K562 (cell line): Measurements from ENCODE around the gene CITED1. TPM values are rescaled to one million over a fixed set of nuclear protein-coding genes. Genes with fewer than 3 reads are reported as not detected.

Experiments
- ATAC-seq: fragments of 200-7000 bp; cut with Tn5 transposase; 3 replicates; pipeline ENCODE4 v1.9.1; 2020; ENCODE audit warnings: moderate library complexity
- BruUV-seq: library from RNA; stranded (reverse); fragments of 400-500 nt; replicated peaks from 2 replicates; lab custom pipeline; 2021; lab: Mats Ljungman, UMichigan
- CTCF ChIA-PET: fragments of 300-600 bp; formaldehyde crosslinking; extraction: SDS; loops from one replicate; lab custom pipeline; 2021; ENCODE audit warnings: low intra/inter-chr PET ratio; lab: Yijun Ruan, JAX
- POLR2A ChIA-PET: fragments of 300-600, 350-650 bp; sonication (Branson Sonifier 250); formaldehyde crosslinking; extraction: SDS; loops from one replicate; lab custom pipeline; 2021; ENCODE audit warnings: antibody characterized with exemption, inconsistent platforms; lab: Yijun Ruan, JAX
- DNase-seq, 4 experiments: peaks; one replicate each; pipeline versions ENCODE4 v3.0.0 to v3.0.0-alpha.2; 2011 to 2018; ENCODE audit warnings: low spot score in 3 of 4, mixed read lengths in 3 of 4; ENCODE audit errors: extremely low read depth in 1 of 4
- FAIRE-seq: peaks from 2 replicates; lab custom pipeline; 2011; peaks lifted over from hg19 to GRCh38; lab: Jason Lieb, UNC
- H2AFZ ChIP-seq: 2 replicates; pipeline ENCODE4 v1.6.0; 2011; ENCODE audit warnings: low read depth, low read length, control low read depth, inconsistent platforms
- H3K27ac ChIP-seq: fragments of 200-600 bp; 3 replicates; pipeline ENCODE4 v1.8.0; 2011; ENCODE audit warnings: low read depth, mild to moderate bottlenecking, control low read depth, inconsistent platforms, low read length, moderate library complexity, mixed read lengths; ENCODE audit errors: extremely low read depth
- H3K27me3 ChIP-seq, 2 experiments: fragments of 300-600 bp in 1 of 2; 2 replicates in 1 of 2; 3 replicates in 1 of 2; pipeline versions ENCODE4 v1.6.0 to v1.8.0; 2011; ENCODE audit warnings: inconsistent platforms in 2 of 2, low read length in 2 of 2, mild to moderate bottlenecking in 1 of 2, mixed read lengths in 1 of 2, moderate library complexity in 1 of 2; ENCODE audit not compliant: control insufficient read depth in 2 of 2, insufficient read depth in 2 of 2
- H3K36me3 ChIP-seq: fragments of 300-600 bp; 3 replicates; pipeline ENCODE4 v1.8.0; 2011; ENCODE audit warnings: mild to moderate bottlenecking, low read length, inconsistent platforms; ENCODE audit not compliant: control insufficient read depth, insufficient read depth
- H3K4me1 ChIP-seq, 2 experiments: fragments of 200-600 bp in 1 of 2; replicated peaks in 1 of 2; 2 replicates in 1 of 2; 3 replicates in 1 of 2; pipeline versions ENCODE4 v1.5.1 to v1.8.0; 2011; ENCODE audit warnings: inconsistent platforms in 2 of 2, low read length in 2 of 2, mild to moderate bottlenecking in 1 of 2, mixed read lengths in 1 of 2, moderate library complexity in 1 of 2; ENCODE audit not compliant: control insufficient read depth in 2 of 2, insufficient read depth in 2 of 2
- H3K4me2 ChIP-seq: 2 replicates; pipeline ENCODE4 v1.6.1; 2011; ENCODE audit warnings: low read length, control low read depth, inconsistent platforms, mixed read lengths; ENCODE audit not compliant: insufficient read depth
- H3K4me3 ChIP-seq: fragments of 200-600 bp; sonication (generic), shearing (Covaris generic); 2 replicates; pipeline ENCODE4 v1.5.1; 2016; ENCODE audit warnings: control low read depth, inconsistent platforms
- H3K79me2 ChIP-seq: fragments of 200-600 bp; 3 replicates; pipeline ENCODE4 v1.8.0; 2011; ENCODE audit warnings: low read length, inconsistent platforms; ENCODE audit not compliant: control insufficient read depth, insufficient read depth
- H3K9ac ChIP-seq, 2 experiments: 2 replicates each; pipeline versions ENCODE4 v1.6.0 to v1.6.1; 2011; ENCODE audit warnings: low read depth in 2 of 2, low read length in 2 of 2, control low read depth in 1 of 2, inconsistent platforms in 1 of 2, mild to moderate bottlenecking in 1 of 2, mixed read lengths in 1 of 2; ENCODE audit not compliant: insufficient read depth in 1 of 2
- H3K9me1 ChIP-seq: one replicate; pipeline ENCODE4 v1.6.0; 2011; ENCODE audit warnings: inconsistent platforms, mild to moderate bottlenecking, low read length, moderate library complexity; ENCODE audit not compliant: control insufficient read depth, insufficient read depth
- H3K9me3 ChIP-seq: replicated peaks from 2 replicates; pipeline ENCODE4 v1.5.1; 2011; ENCODE audit warnings: low read depth, low read length, inconsistent platforms; ENCODE audit not compliant: control insufficient read depth, insufficient read depth
- H4K20me1 ChIP-seq: replicated peaks from 2 replicates; pipeline ENCODE4 v1.6.1; 2011; ENCODE audit warnings: low read length, inconsistent platforms, mixed read lengths; ENCODE audit not compliant: control insufficient read depth, insufficient read depth
- DNMT1 ChIP-seq: fragments of 450-650 bp; IDR thresholded peaks from 2 replicates; pipeline ENCODE4 v1.6.1; 2016; ENCODE audit warnings: antibody characterized with exemption, mild to moderate bottlenecking
- DPF2 ChIP-seq: fragments of 450-650 bp; IDR thresholded peaks from 2 replicates; pipeline ENCODE4 v1.6.1; 2016
- EZH2 ChIP-seq: IDR thresholded peaks from 2 replicates; pipeline ENCODE4 v1.6.1; 2012; ENCODE audit warnings: low read depth, mild to moderate bottlenecking, inconsistent platforms, low read length, borderline replicate concordance
- MAFF ChIP-seq: IDR thresholded peaks from 2 replicates; pipeline ENCODE4 v1.6.1; 2012; ENCODE audit warnings: low read length, improper control_type of control experiment
- NR2C2 ChIP-seq, 2 experiments: fragments of 200-800 bp in 1 of 2; sonication (Bioruptor generic) in 1 of 2; sonication (generic) in 1 of 2; formaldehyde crosslinking in 1 of 2; IDR thresholded peaks; 2 replicates each; pipeline versions ENCODE4 v1.6.1 to v1.8.0; 2016 to 2022; ENCODE audit warnings: mild to moderate bottlenecking in 1 of 2, missing compliant biosample characterization in 1 of 2, missing genetic modification characterization in 1 of 2, missing genetic modification reagents in 1 of 2
- PML ChIP-seq: IDR thresholded peaks from 2 replicates; pipeline ENCODE4 v1.6.1; 2012; ENCODE audit warnings: low read length, inconsistent platforms
- PPARD ChIP-seq: fragments of 250-450 bp; sonication (Bioruptor Pico); IDR thresholded peaks from 2 replicates; pipeline ENCODE4 v1.8.0; 2022; ENCODE audit warnings: inconsistent platforms, mild to moderate bottlenecking, moderate library complexity
- PTTG1 ChIP-seq: fragments of 450-650 bp; IDR thresholded peaks from 2 replicates; pipeline ENCODE4 v1.6.1; 2016; ENCODE audit warnings: low read depth, mild to moderate bottlenecking, missing genetic modification characterization, missing compliant biosample characterization
- RBM17 ChIP-seq: fragments of 200-400 bp; formaldehyde crosslinking; IDR thresholded peaks from 2 replicates; pipeline ENCODE4 v1.6.1; 2017; ENCODE audit warnings: low read depth, mild to moderate bottlenecking, low read length, borderline replicate concordance
- RFX1 ChIP-seq: fragments of 450-650 bp; IDR thresholded peaks from 2 replicates; pipeline ENCODE4 v1.6.1; 2016; ENCODE audit warnings: mild to moderate bottlenecking, moderate library complexity
- STAG1 ChIP-seq: sonication (generic); formaldehyde crosslinking; IDR thresholded peaks from 2 replicates; pipeline ENCODE4 v1.5.0; 2020; ENCODE audit warnings: missing genetic modification reagents, borderline replicate concordance
- ZNF217 ChIP-seq: sonication (generic); formaldehyde crosslinking; IDR thresholded peaks from 2 replicates; pipeline ENCODE4 v1.8.0; 2022; ENCODE audit warnings: mild to moderate bottlenecking, missing genetic modification reagents
- ZNF316 ChIP-seq: fragments of 450-650 bp; IDR thresholded peaks from 2 replicates; pipeline ENCODE4 v1.6.1; 2016
- WGBS: fragments of 100-300 bp; shearing (Covaris generic); methylation state at CpG from one replicate; pipeline ENCODE4 v1.1.6; 2016; ENCODE audit warnings: low coverage, mixed read lengths; ENCODE audit not compliant: insufficient coverage; ENCODE audit errors: missing lambda C conversion rate; 5-methylcytosine and 5-hydroxymethylcytosine counted together
- in situ Hi-C: fragments of 300-500 bp; cut with MboI; formaldehyde crosslinking; loops from 4 replicates; pipeline ENCODE4 v1.15.0; 2018; ENCODE audit warnings: inconsistent platforms, mixed read lengths
- intact Hi-C: fragments of 100-400 bp; cut with micrococcal nuclease; formaldehyde crosslinking; loops from 2 replicates; pipeline ENCODE4 v1.14.2; 2022
- polyA plus RNA-seq, 8 experiments: library from polyadenylated mRNA; depleted of rRNA in 4 of 8; stranded (reverse) in 5 of 8; unstranded in 3 of 8; fragments of >200 nt; fragmentation: Nextera tagmentation in 2 of 8; fragmentation: Illumina TruSeq in 1 of 8; extraction: Ambion mirVana in 2 of 8; extraction: Trizol in 1 of 8; gene quantifications; 2 replicates each; pipeline versions ENCODE4 v1.2.1 to v1.2.3, GENCODE V29; 2011 to 2014; ENCODE audit warnings: inconsistent platforms in 1 of 8, missing spikeins in 1 of 8
- total RNA-seq, 7 experiments: library from RNA; depleted of rRNA in 6 of 7; stranded (reverse); fragments of >200 nt in 6 of 7; fragmentation: Illumina TruSeq in 2 of 7; extraction: Trizol in 2 of 7; gene quantifications; 2 replicates each; pipeline versions ENCODE4 v1.2.1 to v1.2.3, GENCODE V29; 2011 to 2021; ENCODE audit warnings: low replicate concordance in 1 of 7
- TF ChIP-seq, protein P1 (sequence below): sonication (generic); formaldehyde crosslinking; IDR thresholded peaks from 2 replicates; pipeline ENCODE4 v1.8.1; 2023; ENCODE audit warnings: mild to moderate bottlenecking, missing genetic modification reagents
- TF ChIP-seq, protein P2 (sequence below): fragments of 250-450 bp; sonication (Bioruptor Pico); IDR thresholded peaks from 2 replicates; pipeline ENCODE4 v1.4.0; 2020; ENCODE audit warnings: mild to moderate bottlenecking, moderate library complexity

Gene CITED1
- total and polyA plus RNA-seq, 9 of the 15 experiments (the other 6 are each of a cell fraction or from before 2014, with no cell fraction given), result 0.56 to 5.8 (median 4.2) TPM

- peak; percentile 87 for TF ChIP-seq RFX1
- no peak for TF ChIP-seq NR2C2 (CRISPR knock-in tag; IDR thresholded peaks at IDR 0.05)
- TF ChIP-seq NR2C2 (tag; IDR thresholded peaks at IDR 0.05), result no peak
- no peak for TF ChIP-seq ZNF217 (CRISPR knock-in tag)
- no peak for TF ChIP-seq PPARD (CRISPR knock-in tag)
- no peak for TF ChIP-seq ZNF316
- no peak for TF ChIP-seq DNMT1
- TF ChIP-seq PTTG1 (tag), result no peak
- no peak for TF ChIP-seq EZH2
- no peak for TF ChIP-seq MAFF
- TF ChIP-seq PML, result no peak
- no peak for TF ChIP-seq RBM17
- TF ChIP-seq DPF2, result no peak
Observed at GRCh38 chrX:72348247-72348979, 42.7 kb upstream of the CITED1 start (continued).

- Histone ChIP-seq H3K79me2 (no peaks in the 10 kb centered on the region), H3K9me1 (no peaks in the 10 kb centered on the region), H3K9ac (no peak overlapping the region), H3K4me3 (no peak overlapping the region), H3K4me1 (no peaks in the 10 kb centered on the region; a peak in 1 of 5 replicates), H3K9me3 (no peaks in the 10 kb centered on the region), H3K27me3 (no peaks in the 10 kb centered on the region), H3K36me3 (no peaks in the 10 kb centered on the region), H3K4me2 (no peak overlapping the region), H3K27ac (no peak overlapping the region), H4K20me1 (no peaks in the 10 kb centered on the region), H2AFZ (no peak overlapping the region)
- no TSS peak for BruUV-seq
- no peak for DNase-seq
- FAIRE-seq, result no peak
- in situ Hi-C loops, result no loop called here
- WGBS, result 22% methylated on average over 2 of the region's 2 CpGs
- no peak for ATAC-seq
- ChIA-PET CTCF (no interaction called here), POLR2A (no interaction called here)
- intact Hi-C loops, result no loop called here
- TF ChIP-seq, protein P1, sequence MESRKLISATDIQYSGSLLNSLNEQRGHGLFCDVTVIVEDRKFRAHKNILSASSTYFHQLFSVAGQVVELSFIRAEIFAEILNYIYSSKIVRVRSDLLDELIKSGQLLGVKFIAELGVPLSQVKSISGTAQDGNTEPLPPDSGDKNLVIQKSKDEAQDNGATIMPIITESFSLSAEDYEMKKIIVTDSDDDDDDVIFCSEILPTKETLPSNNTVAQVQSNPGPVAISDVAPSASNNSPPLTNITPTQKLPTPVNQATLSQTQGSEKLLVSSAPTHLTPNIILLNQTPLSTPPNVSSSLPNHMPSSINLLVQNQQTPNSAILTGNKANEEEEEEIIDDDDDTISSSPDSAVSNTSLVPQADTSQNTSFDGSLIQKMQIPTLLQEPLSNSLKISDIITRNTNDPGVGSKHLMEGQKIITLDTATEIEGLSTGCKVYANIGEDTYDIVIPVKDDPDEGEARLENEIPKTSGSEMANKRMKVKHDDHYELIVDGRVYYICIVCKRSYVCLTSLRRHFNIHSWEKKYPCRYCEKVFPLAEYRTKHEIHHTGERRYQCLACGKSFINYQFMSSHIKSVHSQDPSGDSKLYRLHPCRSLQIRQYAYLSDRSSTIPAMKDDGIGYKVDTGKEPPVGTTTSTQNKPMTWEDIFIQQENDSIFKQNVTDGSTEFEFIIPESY (CRISPR knock-in tag), result no peak
- TF ChIP-seq STAG1, result no peak
- TF ChIP-seq, protein P2, sequence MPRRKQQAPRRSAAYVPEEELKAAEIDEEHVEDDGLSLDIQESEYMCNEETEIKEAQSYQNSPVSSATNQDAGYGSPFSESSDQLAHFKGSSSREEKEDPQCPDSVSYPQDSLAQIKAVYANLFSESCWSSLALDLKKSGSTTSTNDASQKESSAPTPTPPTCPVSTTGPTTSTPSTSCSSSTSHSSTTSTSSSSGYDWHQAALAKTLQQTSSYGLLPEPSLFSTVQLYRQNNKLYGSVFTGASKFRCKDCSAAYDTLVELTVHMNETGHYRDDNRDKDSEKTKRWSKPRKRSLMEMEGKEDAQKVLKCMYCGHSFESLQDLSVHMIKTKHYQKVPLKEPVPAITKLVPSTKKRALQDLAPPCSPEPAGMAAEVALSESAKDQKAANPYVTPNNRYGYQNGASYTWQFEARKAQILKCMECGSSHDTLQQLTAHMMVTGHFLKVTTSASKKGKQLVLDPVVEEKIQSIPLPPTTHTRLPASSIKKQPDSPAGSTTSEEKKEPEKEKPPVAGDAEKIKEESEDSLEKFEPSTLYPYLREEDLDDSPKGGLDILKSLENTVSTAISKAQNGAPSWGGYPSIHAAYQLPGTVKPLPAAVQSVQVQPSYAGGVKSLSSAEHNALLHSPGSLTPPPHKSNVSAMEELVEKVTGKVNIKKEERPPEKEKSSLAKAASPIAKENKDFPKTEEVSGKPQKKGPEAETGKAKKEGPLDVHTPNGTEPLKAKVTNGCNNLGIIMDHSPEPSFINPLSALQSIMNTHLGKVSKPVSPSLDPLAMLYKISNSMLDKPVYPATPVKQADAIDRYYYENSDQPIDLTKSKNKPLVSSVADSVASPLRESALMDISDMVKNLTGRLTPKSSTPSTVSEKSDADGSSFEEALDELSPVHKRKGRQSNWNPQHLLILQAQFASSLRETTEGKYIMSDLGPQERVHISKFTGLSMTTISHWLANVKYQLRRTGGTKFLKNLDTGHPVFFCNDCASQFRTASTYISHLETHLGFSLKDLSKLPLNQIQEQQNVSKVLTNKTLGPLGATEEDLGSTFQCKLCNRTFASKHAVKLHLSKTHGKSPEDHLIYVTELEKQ, result no peak
Observed at GRCh38 chrX:72347366-72347765, 41.7 kb upstream of the CITED1 start.
